Uterus (tissue), 4 donors: ENCODE measurements around the gene MICAL1. TPM values are rescaled to one million over a fixed set of nuclear protein-coding genes. Genes with fewer than 3 reads are reported as not detected.

ENCODE experiments used
- DNase-seq, 2 donors: peaks; one replicate each; pipeline ENCODE4 v3.0.0-alpha.2; 2019 to 2020
- H3K27ac ChIP-seq, 2 donors: fragments of 200-600 bp; sonication (generic); 1 replicate in 1 of 2; 2 replicates in 1 of 2; pipeline ENCODE4 v1.5.1; 2016 to 2018
- H3K27me3 ChIP-seq, 2 donors: fragments of 200-600 bp; sonication (generic); one replicate each; pipeline ENCODE4 v1.5.1; 2018 to 2019; ENCODE audit warnings: control low read depth in 1 of 2
- H3K36me3 ChIP-seq, 2 donors: fragments of 200-600 bp; sonication (generic); one replicate each; pipeline ENCODE4 v1.5.1; 2019; ENCODE audit warnings: control low read depth in 1 of 2
- H3K4me1 ChIP-seq, 2 donors: fragments of 200-600 bp; sonication (generic); one replicate each; pipeline ENCODE4 v1.5.1; 2018 to 2019; ENCODE audit warnings: control low read depth in 1 of 2
- H3K4me3 ChIP-seq, 2 donors: fragments of 200-600 bp; sonication (generic); 1 replicate in 1 of 2; 2 replicates in 1 of 2; pipeline ENCODE4 v1.5.1; 2018 to 2019; ENCODE audit warnings: mild to moderate bottlenecking in 1 of 2
- H3K9me3 ChIP-seq, 2 donors: fragments of 200-600 bp; sonication (generic); one replicate each; pipeline ENCODE4 v1.5.1; 2019; ENCODE audit warnings: control low read depth in 1 of 2
- CTCF ChIP-seq, 4 experiments: fragments of 200-600 bp in 2 of 4; fragments of 450-650 bp in 2 of 4; sonication (generic) in 2 of 4; IDR thresholded peaks; one replicate each; pipeline ENCODE4 v1.5.1; 2016 to 2019; ENCODE audit warnings: antibody characterized with exemption in 4 of 4, mild to moderate bottlenecking in 2 of 4, moderate library complexity in 1 of 4
- POLR2A ChIP-seq, 2 donors: fragments of 450-650 bp; IDR thresholded peaks; one replicate each; pipeline ENCODE4 v1.6.1; 2016; ENCODE audit warnings: antibody characterized with exemption in 2 of 2, mild to moderate bottlenecking in 1 of 2, moderate library complexity in 1 of 2
- intact Hi-C: fragments of 100-400 bp; cut with DNase I; formaldehyde crosslinking; loops from one replicate; pipeline ENCODE4 v1.15.1; 2023; ENCODE audit warnings: low total_unique reads
- total RNA-seq, 4 donors: library from RNA; depleted of rRNA in 3 of 4; stranded (reverse); fragments of >200 nt in 3 of 4; gene quantifications; one replicate each; pipeline versions ENCODE4 v1.1.0 to v1.2.4, GENCODE V29; 2014 to 2023
- donor health status: DM: yes; HTN: yes; CAD: no.

Gene MICAL1
- total RNA-seq, 4 donors from 2014 or later = 27.2 to 46.1 (median 36.2) TPM

GRCh38 chr6:109440331-109441068, 15.1 kb downstream of the MICAL1 start, which contains the start of the genes PPIL6 and SMPD2:
Gene PPIL6, minus strand, starts transcription at chr6:109440628. Its CDS starts 38 bp downstream, at chr6:109440590.
Gene SMPD2, plus strand, starts transcription at chr6:109440724. Its CDS starts 398 bp downstream, at chr6:109441122.
- Histone ChIP-seq H3K4me3 (peak within 1 kb of the TSS; percentile 68 to 90), H3K4me1 (no peaks in the 10 kb centered on the region), H3K27me3 (no peaks in the 10 kb centered on the region), H3K9me3 (no peaks in the 10 kb centered on the region), H3K27ac (peak within 1 kb of the TSS; percentile 78 to 91), H3K36me3 (no peaks in the 10 kb centered on the region)
- peak; percentile 87 to 94 for DNase-seq
- TF ChIP-seq POLR2A (IDR thresholded peaks at IDR 0.05) = peak; percentile 32 to 72
- peak; percentile 8 to 52 (median 38) for TF ChIP-seq CTCF (IDR thresholded peaks at IDR 0.05)
- intact Hi-C loops = no loop called here

- Histone ChIP-seq H3K36me3 (no peaks in the 10 kb centered on the region), H3K9me3 (no peaks in the 10 kb centered on the region), H3K27me3 (no peaks in the 10 kb centered on the region), H3K27ac (no peak overlapping the region), H3K4me3 (no peak overlapping the region), H3K4me1 (no peaks in the 10 kb centered on the region)
- TF ChIP-seq POLR2A (IDR thresholded peaks at IDR 0.05) (no peak), CTCF (IDR thresholded peaks at IDR 0.05) (no peak)
- intact Hi-C loops = no loop called here
- no peak for DNase-seq
Observed at GRCh38 chr6:109436041-109436440, 19.5 kb downstream of the MICAL1 start.

GRCh38 chr6:109434456-109434855, 21.1 kb downstream of the MICAL1 start:
- DNase-seq = no peak
- H3K36me3 ChIP-seq = no peaks in the 10 kb centered on the region
- H3K27ac ChIP-seq = no peak overlapping the region
- H3K9me3 ChIP-seq = no peaks in the 10 kb centered on the region
- no peak for TF ChIP-seq CTCF (IDR thresholded peaks at IDR 0.05)
- TF ChIP-seq POLR2A (IDR thresholded peaks at IDR 0.05) = no peak
- H3K4me1 ChIP-seq = no peaks in the 10 kb centered on the region
- no peak overlapping the region for H3K4me3 ChIP-seq
- no peaks in the 10 kb centered on the region for H3K27me3 ChIP-seq
- intact Hi-C loops = no loop called here

- Histone ChIP-seq H3K27me3 (no peaks in the 10 kb centered on the region), H3K9me3 (no peaks in the 10 kb centered on the region), H3K4me3 (no peak overlapping the region), H3K36me3 (no peaks in the 10 kb centered on the region), H3K27ac (peak overlapping the region; percentile 15 to 44), H3K4me1 (no peaks in the 10 kb centered on the region)
- DNase-seq = no peak
- TF ChIP-seq CTCF (IDR thresholded peaks at IDR 0.05) (no peak), POLR2A (IDR thresholded peaks at IDR 0.05) (no peak)
- intact Hi-C loops = no loop called here
Observed at GRCh38 chr6:109429496-109429895, 26.1 kb downstream of the MICAL1 start.

- Histone ChIP-seq H3K9me3 (no peaks in the 10 kb centered on the region), H3K4me1 (no peaks in the 10 kb centered on the region), H3K27me3 (no peaks in the 10 kb centered on the region), H3K27ac (peak overlapping the region; percentile 15 to 44), H3K36me3 (no peaks in the 10 kb centered on the region), H3K4me3 (no peak overlapping the region)
- TF ChIP-seq POLR2A (IDR thresholded peaks at IDR 0.05) (no peak), CTCF (IDR thresholded peaks at IDR 0.05) (no peak)
- DNase-seq = no peak
- intact Hi-C loops = no loop called here
Observed at GRCh38 chr6:109428889-109429477, 26.6 kb downstream of the MICAL1 start.
